Urothelium cell line (cell line): Measurements from ENCODE around the gene SCRN1.
A peak's percentile ranks its signal among the peaks of the same experiment; 100 is the strongest.

Experiments
- DNase-seq: peaks from one replicate; pipeline ENCODE4 v3.0.0; 2011; ENCODE audit warnings: low spot score, mixed read lengths
- FAIRE-seq: peaks from 2 replicates; lab custom pipeline; 2011; peaks lifted over from hg19 to GRCh38; lab: Jason Lieb, UNC

Gene SCRN1

GRCh38 chr7:30010021-30010420 lies 20.4 kb upstream of the SCRN1 start:
- DNase-seq (no peak), FAIRE-seq (no peak)

DNA sequence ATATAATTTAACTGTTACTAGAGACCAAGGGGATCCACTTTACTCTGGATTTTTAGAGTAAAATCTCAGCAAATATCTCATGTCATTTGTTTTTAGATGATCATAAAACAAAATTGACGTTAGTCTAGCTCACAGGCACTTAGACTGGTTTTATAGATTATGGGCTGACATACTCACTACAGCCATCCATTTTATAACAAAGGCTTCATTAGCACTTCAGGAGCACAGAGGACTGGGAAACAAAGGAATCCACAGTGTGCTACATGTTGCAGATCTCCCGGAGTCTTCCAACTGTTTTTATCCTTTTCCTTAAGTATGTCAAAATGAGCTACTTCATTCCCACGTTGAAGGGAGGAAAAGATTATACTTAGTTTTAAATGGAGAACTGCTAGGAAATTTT lies 15.9 kb upstream of the SCRN1 start:
- DNase-seq = no peak
- FAIRE-seq = no peak

DNA sequence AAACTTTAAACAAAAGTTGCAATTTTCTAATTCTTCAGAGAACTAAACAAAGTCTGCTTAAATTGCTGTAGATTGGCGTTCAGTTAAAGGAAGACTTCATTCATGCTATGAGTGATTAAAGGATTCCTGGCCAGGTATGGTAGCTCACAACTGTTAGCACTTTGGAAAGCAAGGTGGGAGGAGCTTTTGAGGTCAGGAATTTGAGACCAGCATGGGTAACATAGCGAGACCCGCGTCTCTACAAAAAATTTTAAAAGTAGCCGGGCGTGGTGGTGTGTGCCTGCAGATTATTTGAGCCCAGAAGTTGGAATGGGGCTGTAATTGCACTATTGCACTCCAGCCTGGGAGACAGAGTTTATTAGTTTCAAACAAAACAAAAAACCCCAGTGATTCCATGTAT lies 13.5 kb upstream of the SCRN1 start:
- FAIRE-seq = no peak

DNA sequence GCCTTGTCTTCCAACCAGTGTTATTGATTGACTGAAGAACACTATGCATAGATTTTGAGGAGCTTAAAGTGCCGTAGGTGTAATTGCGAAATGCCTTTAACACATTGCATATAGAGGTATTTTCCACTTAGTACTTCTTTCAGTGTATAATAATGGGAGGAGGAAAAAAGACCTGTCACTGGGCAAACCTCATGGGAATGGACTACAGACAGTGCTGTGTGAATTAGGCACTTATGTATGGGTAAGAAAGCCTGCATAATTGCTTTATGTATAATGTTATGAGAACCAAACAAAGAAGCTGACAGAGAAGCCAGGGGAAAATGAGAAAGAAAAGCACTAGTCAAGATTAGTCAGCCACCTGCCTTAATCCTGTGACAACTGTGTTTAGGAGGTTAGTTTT lies 12.4 kb upstream of the SCRN1 start:
- no peak for FAIRE-seq
- no peak for DNase-seq

More for the DNA sequence above, 13.5 kb upstream of the SCRN1 start:
- DNase-seq = no peak

- DNase-seq (no peak), FAIRE-seq (no peak)
Measured at GRCh38 chr7:29998489-29998888, 8.9 kb upstream of the SCRN1 start.

DNA sequence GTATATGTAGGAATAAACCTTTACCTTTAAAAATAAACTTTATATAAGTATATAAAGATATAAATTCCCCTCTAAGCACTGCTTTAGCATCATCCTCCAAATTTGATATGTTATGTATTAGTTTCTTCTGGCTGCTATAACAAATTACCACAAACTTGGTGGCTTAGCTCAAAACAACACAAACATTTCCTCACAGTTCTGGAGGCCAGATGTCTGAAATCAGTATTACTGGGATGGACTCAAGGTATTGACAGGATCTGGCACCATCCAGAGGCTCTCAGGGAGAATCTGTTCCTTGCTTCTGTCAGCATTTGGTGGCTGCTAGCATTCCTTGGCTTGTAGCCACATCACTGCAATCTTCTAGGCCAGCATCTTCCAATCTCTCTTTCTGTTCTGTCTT lies 6.7 kb upstream of the SCRN1 start:
- DNase-seq (no peak), FAIRE-seq (no peak)

GRCh38 chr7:29995652-29996051 lies 6.1 kb upstream of the SCRN1 start:
- DNase-seq = no peak
- FAIRE-seq = no peak

DNA sequence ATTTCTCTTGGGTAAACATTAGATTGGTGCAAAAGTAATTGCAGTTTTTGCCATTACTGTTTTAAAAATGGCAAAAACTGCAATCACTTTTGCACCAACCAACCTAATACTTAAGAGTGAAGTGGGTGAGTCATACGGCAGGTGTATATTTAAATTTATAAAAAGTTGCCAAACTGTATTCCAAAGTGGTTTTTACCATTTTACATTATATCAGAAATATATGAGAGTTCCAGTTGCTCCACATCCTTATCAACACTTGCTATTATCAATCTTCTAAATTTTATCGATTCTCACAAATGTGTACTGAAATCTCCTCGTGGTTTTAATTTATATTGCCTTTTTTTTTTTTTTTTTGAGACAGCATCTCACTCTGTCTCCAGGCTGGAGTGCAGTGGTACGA lies 3.5 kb upstream of the SCRN1 start:
- DNase-seq (no peak), FAIRE-seq (no peak)

- no peak for FAIRE-seq
- no peak for DNase-seq
Measured at GRCh38 chr7:29991937-29992336, 2.3 kb upstream of the SCRN1 start.

DNA sequence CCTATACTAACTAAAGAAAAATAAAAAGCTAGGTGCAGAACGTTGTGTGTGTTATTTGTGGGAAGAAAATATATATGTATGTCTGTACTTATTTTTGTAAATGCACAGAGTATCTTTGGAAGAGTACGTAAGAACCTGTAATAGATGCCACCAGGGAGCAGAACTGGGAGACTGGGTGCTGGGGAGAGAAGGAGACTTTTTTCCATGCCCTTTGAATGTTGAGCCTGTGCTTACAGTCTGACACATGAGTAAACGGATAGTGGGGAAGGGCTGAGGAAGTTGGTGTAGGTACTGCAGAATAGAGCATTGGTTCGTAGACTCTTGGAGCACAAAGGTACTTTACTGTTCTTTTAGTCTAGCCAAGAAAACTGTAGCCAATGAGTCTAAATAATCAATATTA lies 1.3 kb upstream of the SCRN1 start:
- DNase-seq = no peak
- no peak for FAIRE-seq

- FAIRE-seq = peak; percentile 74
- DNase-seq = peak; percentile 71
Measured at GRCh38 chr7:29988424-29989256, 961 bp downstream of the SCRN1 start.

DNA sequence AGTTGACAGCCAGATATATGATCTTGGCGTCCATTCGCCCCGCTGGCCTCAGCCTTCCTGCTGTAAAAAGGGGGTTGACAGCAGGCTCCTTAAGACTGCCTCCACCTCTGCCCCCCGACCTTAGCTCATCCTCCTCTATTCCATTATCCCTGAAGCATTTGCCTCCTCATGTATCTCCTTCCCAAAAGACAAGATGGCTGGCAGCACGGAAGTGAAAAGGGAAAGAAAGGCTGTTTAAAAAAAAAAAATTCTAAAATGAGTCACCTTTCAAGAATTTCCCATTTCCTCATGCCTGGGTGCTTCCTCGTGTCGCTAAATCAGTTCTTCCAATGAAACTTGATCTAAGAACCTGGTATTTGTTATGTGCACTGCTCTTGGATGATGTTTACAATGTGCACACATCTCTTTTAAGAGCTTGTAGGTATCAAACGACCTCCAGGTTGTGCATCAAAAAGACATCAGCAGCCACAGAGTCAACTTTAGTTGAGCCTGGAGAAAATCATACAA lies 1.7 kb downstream of the SCRN1 start:
- DNase-seq (peak; percentile 84), FAIRE-seq (no peak)

GRCh38 chr7:29987083-29987482 lies 2.5 kb downstream of the SCRN1 start:
- no peak for DNase-seq
- FAIRE-seq = no peak

GRCh38 chr7:29980151-29980550 lies 9.4 kb downstream of the SCRN1 start:
- DNase-seq = no peak
- FAIRE-seq = peak; percentile 56

- peak; percentile 87 for FAIRE-seq
- no peak for DNase-seq
Measured at GRCh38 chr7:29977886-29978651, 11.5 kb downstream of the SCRN1 start.

GRCh38 chr7:29976673-29977415 lies 12.8 kb downstream of the SCRN1 start:
- no peak for DNase-seq
- FAIRE-seq = no peak

- FAIRE-seq (no peak), DNase-seq (no peak)
Measured at GRCh38 chr7:29976266-29976665, 13.3 kb downstream of the SCRN1 start.

DNA sequence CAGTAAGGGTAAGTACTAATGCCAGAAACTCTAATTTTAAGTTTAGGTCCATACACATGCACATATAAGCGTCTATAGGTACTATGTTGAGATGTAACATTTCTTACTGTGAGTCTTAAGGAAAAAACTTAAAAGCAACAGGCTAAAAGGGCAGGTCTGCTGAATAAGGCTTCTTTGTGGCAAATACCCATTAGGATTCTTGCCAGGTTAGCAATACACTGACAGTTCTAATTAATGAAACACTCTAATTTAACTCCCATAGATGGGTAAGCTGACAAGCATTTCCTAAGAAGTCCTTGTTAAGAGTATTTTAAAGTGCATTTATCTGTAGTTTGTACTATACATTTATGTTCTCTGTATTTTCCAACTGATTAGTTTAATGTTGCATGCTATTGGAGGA lies 14.0 kb downstream of the SCRN1 start:
- FAIRE-seq = no peak
- DNase-seq = no peak

- no peak for FAIRE-seq
- no peak for DNase-seq
Measured at GRCh38 chr7:29974286-29974685, 15.3 kb downstream of the SCRN1 start.

- FAIRE-seq (no peak), DNase-seq (no peak)
Measured at GRCh38 chr7:29972315-29972669, 17.3 kb downstream of the SCRN1 start.

GRCh38 chr7:29971566-29972314 lies 17.9 kb downstream of the SCRN1 start:
- DNase-seq = no peak
- no peak for FAIRE-seq
